Testis (tissue), 2 donors: ENCODE data around the gene ZBTB48.

Experiments used
- CTCF ChIP-seq, 3 experiments: fragments of 450-650 bp in 2 of 3; fragments of 200-600 bp in 1 of 3; sonication (generic) in 1 of 3; IDR thresholded peaks; one replicate each; pipeline ENCODE4 v1.5.1; 2016 to 2019; ENCODE audit warnings: antibody characterized with exemption in 3 of 3, mild to moderate bottlenecking in 2 of 3, moderate library complexity in 1 of 3
- POLR2A ChIP-seq: fragments of 450-650 bp; IDR thresholded peaks from one replicate; pipeline ENCODE4 v1.6.1; 2017; ENCODE audit warnings: antibody characterized with exemption, mild to moderate bottlenecking, moderate library complexity

- TF ChIP-seq CTCF (IDR thresholded peaks at IDR 0.05) (no peak), POLR2A (no peak)
These were observed 51.3 kb downstream of the ZBTB48 start for GRCh38 chr1:6631058-6631457.
